ENCODE results near the gene C1orf159. TPM values are rescaled to one million over a fixed set of nuclear protein-coding genes. Genes with fewer than 3 reads are reported as not detected.

C1orf159 gene
- total and polyA plus RNA-seq, 9 of the 15 experiments (the other 6 are each of a cell fraction or from before 2014, with no cell fraction given): 0.28 to 54.9 (median 10.6) TPM

DNA sequence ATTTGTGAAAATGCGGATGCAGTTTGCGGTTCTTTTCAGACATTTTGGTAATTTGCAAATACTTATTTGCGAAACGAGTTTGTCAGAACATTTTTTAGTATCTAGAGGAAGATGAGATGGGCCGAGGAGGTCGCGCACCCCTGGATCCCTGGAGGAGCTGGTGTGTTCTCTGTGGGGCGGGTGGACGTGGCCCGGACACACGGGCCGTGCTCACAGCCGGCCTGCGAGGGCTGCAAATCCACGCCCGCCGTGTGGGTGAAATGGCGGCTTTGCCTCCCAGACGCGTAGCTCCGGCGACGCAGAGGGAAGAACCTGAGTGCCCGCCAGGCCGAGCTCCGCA is 48.4 kb upstream of the C1orf159 start:
- FAIRE-seq (no peak), ATAC-seq (no peak), DNase-seq (ENCODE audit: extremely low read depth in 1 of 4, low spot score in 3 of 4) (no peak)
- no peak for TF ChIP-seq STAG1 (CRISPR knock-in tag; IDR thresholded peaks at IDR 0.05; ENCODE audit: borderline replicate concordance)
- no peak for TF ChIP-seq PHB2 (IDR thresholded peaks at IDR 0.05; ENCODE audit: low read depth)
- no peak for TF ChIP-seq GTF2A2 (tag; IDR thresholded peaks at IDR 0.05)
- TF ChIP-seq NCOR1 (IDR thresholded peaks at IDR 0.05): no peak
- TF ChIP-seq COPS2 (conservative IDR thresholded peaks at IDR 0.05): no peak
- TF ChIP-seq MTA1 (IDR thresholded peaks at IDR 0.05; ENCODE audit: borderline replicate concordance): no peak
- no peak for TF ChIP-seq EHMT2 (IDR thresholded peaks at IDR 0.05)
- H3K4me2 ChIP-seq (ENCODE audit: insufficient read depth, low read length): no peak overlapping the region
- no peaks in the 10 kb centered on the region; the same call in 1 of the 2 replicates for H4K20me1 ChIP-seq (replicated peaks; ENCODE audit: control insufficient read depth, insufficient read depth, low read length)
- H2AFZ ChIP-seq (ENCODE audit: low read depth, low read length): no peak overlapping the region
- no peaks in the 10 kb centered on the region for H3K9me3 ChIP-seq (replicated peaks; ENCODE audit: control insufficient read depth, insufficient read depth, low read depth, low read length)
- no peak overlapping the region for H3K9ac ChIP-seq (ENCODE audit: insufficient read depth in 1 of 2, low read depth in 2 of 2, low read length in 2 of 2)
- ChIA-PET CTCF (ENCODE audit: low intra/inter-chr PET ratio) (no interaction called here), POLR2A (interaction anchor here (0.7 kb wide), 1 partner anchor 1769 kb away, joined by 4 read pairs; no protein-coding TSS in a partner anchor)
- WGBS (ENCODE audit: insufficient coverage, low coverage, missing lambda C conversion rate): 67% methylated on average over 26 of the region's 26 CpGs
- H3K9me1 ChIP-seq (ENCODE audit: control insufficient read depth, insufficient read depth, low read length): no peaks in the 10 kb centered on the region
- intact Hi-C loops (cut with micrococcal nuclease) (no loop called here), in situ Hi-C loops (cut with MboI) (no loop called here)
- H3K27ac ChIP-seq (ENCODE audit: extremely low read depth, low read depth, low read length): no peak overlapping the region
- no peak overlapping the region for H3K4me3 ChIP-seq
- BruUV-seq (replicated peaks): no TSS peak
- peaks cover 0 to 90% of the 10 kb centered on the region in 2 experiments; a peak in 2 of 5 replicates for H3K4me1 ChIP-seq (replicated peaks in 1 of 2; ENCODE audit: control insufficient read depth in 2 of 2, insufficient read depth in 2 of 2, low read length in 2 of 2)
- peaks cover 59 to 71% of the 10 kb centered on the region in 2 experiments for H3K27me3 ChIP-seq (ENCODE audit: control insufficient read depth in 2 of 2, insufficient read depth in 2 of 2, low read length in 2 of 2)
- no peaks in the 10 kb centered on the region for H3K79me2 ChIP-seq (ENCODE audit: control insufficient read depth, insufficient read depth, low read length)
- no peaks in the 10 kb centered on the region for H3K36me3 ChIP-seq (ENCODE audit: control insufficient read depth, insufficient read depth, low read length)

DNA sequence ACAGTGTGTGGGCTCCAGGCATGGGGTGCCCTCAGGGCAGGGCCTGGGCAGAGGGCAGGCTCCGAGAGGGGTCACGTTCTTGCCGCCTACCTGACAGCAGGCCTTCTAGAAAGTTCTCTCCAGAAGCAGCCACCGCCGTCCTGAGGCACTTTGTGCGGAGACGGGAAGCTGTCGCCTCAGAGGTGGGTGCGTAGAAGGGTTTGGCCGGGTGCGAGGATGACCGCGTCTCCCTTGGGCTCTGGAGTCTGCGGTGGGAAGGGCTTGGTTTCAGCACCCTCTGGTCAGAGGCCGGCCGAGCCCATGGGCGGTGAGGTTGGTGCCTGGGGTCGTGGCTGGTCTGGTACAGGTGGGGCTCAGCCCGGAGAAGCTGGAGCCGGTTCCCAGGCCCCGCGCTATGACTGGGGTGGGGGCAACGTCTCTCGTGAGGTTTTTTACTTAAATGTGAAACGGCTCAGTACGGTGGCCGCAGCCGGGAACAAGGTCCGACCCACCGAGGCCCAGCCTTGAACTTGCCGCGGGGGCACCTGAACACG is 47.7 kb upstream of the C1orf159 start:
- WGBS (ENCODE audit: insufficient coverage, low coverage, missing lambda C conversion rate): 52% methylated on average over 33 of the region's 33 CpGs
- Histone ChIP-seq H3K79me2 (ENCODE audit: control insufficient read depth, insufficient read depth, low read length) (no peaks in the 10 kb centered on the region), H3K27me3 (ENCODE audit: control insufficient read depth in 2 of 2, insufficient read depth in 2 of 2, low read length in 2 of 2) (peaks cover 58 to 65% of the 10 kb centered on the region in 2 experiments)

More for the DNA sequence above, 47.7 kb upstream of the C1orf159 start:
- Histone ChIP-seq H3K9me3 (replicated peaks; ENCODE audit: control insufficient read depth, insufficient read depth, low read depth, low read length) (no peaks in the 10 kb centered on the region), H3K4me1 (replicated peaks in 1 of 2; ENCODE audit: control insufficient read depth in 2 of 2, insufficient read depth in 2 of 2, low read length in 2 of 2) (peaks cover 2 to 87% of the 10 kb centered on the region in 2 experiments; a peak in 3 of 5 replicates), H3K9me1 (ENCODE audit: control insufficient read depth, insufficient read depth, low read length) (no peaks in the 10 kb centered on the region), H2AFZ (ENCODE audit: low read depth, low read length) (no peak overlapping the region), H3K4me2 (ENCODE audit: insufficient read depth, low read length) (no peak overlapping the region), H3K27ac (ENCODE audit: extremely low read depth, low read depth, low read length) (no peak overlapping the region), H3K9ac (ENCODE audit: insufficient read depth in 1 of 2, low read depth in 2 of 2, low read length in 2 of 2) (no peak overlapping the region), H4K20me1 (replicated peaks; ENCODE audit: control insufficient read depth, insufficient read depth, low read length) (no peaks in the 10 kb centered on the region; the same call in 1 of the 2 replicates), H3K36me3 (ENCODE audit: control insufficient read depth, insufficient read depth, low read length) (no peaks in the 10 kb centered on the region), H3K4me3 (no peak overlapping the region)
- ChIA-PET POLR2A (no interaction called here), CTCF (ENCODE audit: low intra/inter-chr PET ratio) (no interaction called here)
- TF ChIP-seq HNRNPLL (IDR thresholded peaks at IDR 0.05; ENCODE audit: low read depth, low read length, poor library complexity, severe bottlenecking): no peak
- TF ChIP-seq, protein P1, sequence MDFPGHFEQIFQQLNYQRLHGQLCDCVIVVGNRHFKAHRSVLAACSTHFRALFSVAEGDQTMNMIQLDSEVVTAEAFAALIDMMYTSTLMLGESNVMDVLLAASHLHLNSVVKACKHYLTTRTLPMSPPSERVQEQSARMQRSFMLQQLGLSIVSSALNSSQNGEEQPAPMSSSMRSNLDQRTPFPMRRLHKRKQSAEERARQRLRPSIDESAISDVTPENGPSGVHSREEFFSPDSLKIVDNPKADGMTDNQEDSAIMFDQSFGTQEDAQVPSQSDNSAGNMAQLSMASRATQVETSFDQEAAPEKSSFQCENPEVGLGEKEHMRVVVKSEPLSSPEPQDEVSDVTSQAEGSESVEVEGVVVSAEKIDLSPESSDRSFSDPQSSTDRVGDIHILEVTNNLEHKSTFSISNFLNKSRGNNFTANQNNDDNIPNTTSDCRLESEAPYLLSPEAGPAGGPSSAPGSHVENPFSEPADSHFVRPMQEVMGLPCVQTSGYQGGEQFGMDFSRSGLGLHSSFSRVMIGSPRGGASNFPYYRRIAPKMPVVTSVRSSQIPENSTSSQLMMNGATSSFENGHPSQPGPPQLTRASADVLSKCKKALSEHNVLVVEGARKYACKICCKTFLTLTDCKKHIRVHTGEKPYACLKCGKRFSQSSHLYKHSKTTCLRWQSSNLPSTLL (IDR thresholded peaks at IDR 0.05): no peak
- no peak for TF ChIP-seq SAFB (IDR thresholded peaks at IDR 0.05; ENCODE audit: borderline replicate concordance, low read depth, low read length)
- TF ChIP-seq ZBTB17 (CRISPR knock-in tag; IDR thresholded peaks at IDR 0.05): no peak
- no peak for TF ChIP-seq SMARCA5 (IDR thresholded peaks at IDR 0.05)
- no peak for TF ChIP-seq ZBTB33 (CRISPR knock-in tag; IDR thresholded peaks at IDR 0.05)
- BruUV-seq (replicated peaks): no TSS peak
- FAIRE-seq (no peak), DNase-seq (ENCODE audit: extremely low read depth in 1 of 4, low spot score in 3 of 4) (no peak), ATAC-seq (no peak)
- intact Hi-C loops (cut with micrococcal nuclease) (no loop called here), in situ Hi-C loops (cut with MboI) (no loop called here)
